ENCODE measurements around the gene LIMCH1. TPM values are rescaled to one million over a fixed set of nuclear protein-coding genes. Genes with fewer than 3 reads are reported as not detected.

LIMCH1 gene
- total and polyA plus RNA-seq, 2 donors from 2014 or later = 19.9 to 83.9 TPM

GRCh38 chr4:41510179-41510578, 27.8 kb upstream of the LIMCH1 start:
- H3K36me3 ChIP-seq (ENCODE audit: control insufficient read depth in 2 of 3, insufficient read depth in 3 of 3, low read length in 3 of 3) = no peaks in the 10 kb centered on the region
- peaks cover 0 to 26% (median 10%) of the 10 kb centered on the region in 3 donors for H3K4me1 ChIP-seq (ENCODE audit: control insufficient read depth in 2 of 3, insufficient read depth in 2 of 3, low read depth in 1 of 3, low read length in 3 of 3)
- DNase-seq (no peak), FAIRE-seq (no peak)
- H3K9ac ChIP-seq (ENCODE audit: low read length in 3 of 3) = no peak overlapping the region
- no peak overlapping the region for H3K27ac ChIP-seq (ENCODE audit: low read depth in 2 of 2, low read length in 2 of 2)
- no peak overlapping the region for H3K4me3 ChIP-seq (ENCODE audit: low read length in 3 of 3)
- no peaks in the 10 kb centered on the region for H3K27me3 ChIP-seq (ENCODE audit: control insufficient read depth, insufficient read depth, low read length)
- no peak for TF ChIP-seq CTCF (IDR thresholded peaks at IDR 0.05; ENCODE audit: borderline replicate concordance, extremely low read depth, insufficient read depth)
- intact Hi-C loops (cut with DNase I) = no loop called here
- no peaks in the 10 kb centered on the region for H3K9me3 ChIP-seq (ENCODE audit: control insufficient read depth in 2 of 3, insufficient read depth in 1 of 3, low read length in 3 of 3)

- Histone ChIP-seq H3K27ac (ENCODE audit: low read depth in 2 of 2, low read length in 2 of 2) (no peak overlapping the region), H3K27me3 (ENCODE audit: control insufficient read depth, insufficient read depth, low read length) (no peaks in the 10 kb centered on the region), H3K4me3 (ENCODE audit: low read length in 3 of 3) (no peak overlapping the region), H3K9me3 (ENCODE audit: control insufficient read depth in 2 of 3, insufficient read depth in 1 of 3, low read length in 3 of 3) (no peaks in the 10 kb centered on the region), H3K9ac (ENCODE audit: low read length in 3 of 3) (no peak overlapping the region), H3K4me1 (ENCODE audit: control insufficient read depth in 2 of 3, insufficient read depth in 2 of 3, low read depth in 1 of 3, low read length in 3 of 3) (peaks cover 0 to 9% (median 5%) of the 10 kb centered on the region in 3 donors), H3K36me3 (ENCODE audit: control insufficient read depth in 2 of 3, insufficient read depth in 3 of 3, low read length in 3 of 3) (no peaks in the 10 kb centered on the region)
- no peak for TF ChIP-seq CTCF (IDR thresholded peaks at IDR 0.05; ENCODE audit: borderline replicate concordance, extremely low read depth, insufficient read depth)
- intact Hi-C loops (cut with DNase I) = no loop called here
- FAIRE-seq = no peak
- DNase-seq = no peak
Observed at GRCh38 chr4:41512136-41512535, 25.8 kb upstream of the LIMCH1 start.

GRCh38 chr4:41512596-41512995, 25.4 kb upstream of the LIMCH1 start:
- H3K9me3 ChIP-seq (ENCODE audit: control insufficient read depth in 2 of 3, insufficient read depth in 1 of 3, low read length in 3 of 3) = no peaks in the 10 kb centered on the region
- H3K4me1 ChIP-seq (ENCODE audit: control insufficient read depth in 2 of 3, insufficient read depth in 2 of 3, low read depth in 1 of 3, low read length in 3 of 3) = peaks cover 0 to 9% (median 5%) of the 10 kb centered on the region in 3 donors
- DNase-seq (no peak), FAIRE-seq (no peak)
- H3K36me3 ChIP-seq (ENCODE audit: control insufficient read depth in 2 of 3, insufficient read depth in 3 of 3, low read length in 3 of 3) = no peaks in the 10 kb centered on the region
- intact Hi-C loops (cut with DNase I) = no loop called here
- H3K27ac ChIP-seq (ENCODE audit: low read depth in 2 of 2, low read length in 2 of 2) = no peak overlapping the region
- no peak overlapping the region for H3K9ac ChIP-seq (ENCODE audit: low read length in 3 of 3)
- no peaks in the 10 kb centered on the region for H3K27me3 ChIP-seq (ENCODE audit: control insufficient read depth, insufficient read depth, low read length)
- no peak for TF ChIP-seq CTCF (IDR thresholded peaks at IDR 0.05; ENCODE audit: borderline replicate concordance, extremely low read depth, insufficient read depth)
- no peak overlapping the region for H3K4me3 ChIP-seq (ENCODE audit: low read length in 3 of 3)

- Histone ChIP-seq H3K4me3 (ENCODE audit: low read length in 3 of 3) (no peak overlapping the region), H3K27ac (ENCODE audit: low read depth in 2 of 2, low read length in 2 of 2) (no peak overlapping the region), H3K9ac (ENCODE audit: low read length in 3 of 3) (no peak overlapping the region), H3K4me1 (ENCODE audit: control insufficient read depth in 2 of 3, insufficient read depth in 2 of 3, low read depth in 1 of 3, low read length in 3 of 3) (peaks cover 0 to 5% (median 5%) of the 10 kb centered on the region in 3 donors), H3K27me3 (ENCODE audit: control insufficient read depth, insufficient read depth, low read length) (no peaks in the 10 kb centered on the region), H3K36me3 (ENCODE audit: control insufficient read depth in 2 of 3, insufficient read depth in 3 of 3, low read length in 3 of 3) (no peaks in the 10 kb centered on the region), H3K9me3 (ENCODE audit: control insufficient read depth in 2 of 3, insufficient read depth in 1 of 3, low read length in 3 of 3) (no peaks in the 10 kb centered on the region)
- no peak for DNase-seq
- TF ChIP-seq CTCF (IDR thresholded peaks at IDR 0.05; ENCODE audit: borderline replicate concordance, extremely low read depth, insufficient read depth) = no peak
- FAIRE-seq = no peak
- intact Hi-C loops (cut with DNase I) = no loop called here
Observed at GRCh38 chr4:41514169-41514568, 23.8 kb upstream of the LIMCH1 start.
